Fibroblast of upper back skin (primary cell): ENCODE data around the gene KHSRP.

Experiments
- DNase-seq: peaks from one replicate; pipeline ENCODE4 v3.0.0-alpha.2; 2013

Gene KHSRP

GRCh38 chr19:6392221-6393073, 32.2 kb downstream of the KHSRP start:
- DNase-seq: no peak

- DNase-seq: no peak
Observed at GRCh38 chr19:6387372-6387771, 37.2 kb downstream of the KHSRP start.

GRCh38 chr19:6384381-6384780, 40.2 kb downstream of the KHSRP start:
- no peak for DNase-seq

DNA sequence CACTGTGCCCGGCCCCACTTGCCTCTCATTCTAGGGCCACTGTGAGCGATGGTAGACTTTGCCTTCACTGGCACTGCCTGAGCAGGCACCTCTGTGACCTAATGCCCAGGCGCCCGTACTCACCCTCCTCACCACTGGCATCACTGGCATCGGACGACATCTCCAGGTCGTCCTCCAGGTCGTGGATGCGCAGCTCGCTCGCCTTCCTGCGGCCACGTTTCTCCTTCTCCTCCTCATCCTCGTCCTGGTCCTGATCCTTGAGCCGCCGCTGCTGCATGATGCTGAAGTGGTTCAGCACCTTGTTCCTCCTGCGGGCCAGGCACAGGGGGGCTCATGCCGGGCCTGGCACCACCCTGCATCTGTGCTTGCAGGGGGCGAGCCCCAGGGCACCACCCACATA, 41.4 kb downstream of the KHSRP start:
- DNase-seq: no peak

GRCh38 chr19:6381030-6381750, 43.4 kb downstream of the KHSRP start:
- DNase-seq: no peak

DNA sequence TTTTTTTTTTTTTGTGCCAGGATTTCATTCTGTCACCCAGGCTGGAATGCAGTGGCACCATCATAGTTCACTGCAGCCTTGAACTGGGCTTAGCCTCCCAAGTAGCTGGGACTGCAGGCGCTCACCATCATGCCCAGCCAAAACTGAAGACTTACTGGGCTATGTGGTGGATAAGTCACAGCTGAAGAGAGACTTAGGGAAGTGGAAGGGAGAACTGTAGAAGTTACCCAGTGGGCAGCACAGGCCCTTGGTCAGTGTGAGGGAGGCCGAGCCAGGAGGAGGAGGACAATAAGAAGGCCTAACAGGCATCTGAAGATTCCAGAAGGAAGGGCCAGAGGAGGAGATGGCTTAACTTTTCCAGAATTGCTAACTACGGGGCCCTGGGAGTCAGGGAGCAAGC, 44.9 kb downstream of the KHSRP start:
- no peak for DNase-seq

GRCh38 chr19:6378486-6378885, 46.1 kb downstream of the KHSRP start:
- no peak for DNase-seq

DNA sequence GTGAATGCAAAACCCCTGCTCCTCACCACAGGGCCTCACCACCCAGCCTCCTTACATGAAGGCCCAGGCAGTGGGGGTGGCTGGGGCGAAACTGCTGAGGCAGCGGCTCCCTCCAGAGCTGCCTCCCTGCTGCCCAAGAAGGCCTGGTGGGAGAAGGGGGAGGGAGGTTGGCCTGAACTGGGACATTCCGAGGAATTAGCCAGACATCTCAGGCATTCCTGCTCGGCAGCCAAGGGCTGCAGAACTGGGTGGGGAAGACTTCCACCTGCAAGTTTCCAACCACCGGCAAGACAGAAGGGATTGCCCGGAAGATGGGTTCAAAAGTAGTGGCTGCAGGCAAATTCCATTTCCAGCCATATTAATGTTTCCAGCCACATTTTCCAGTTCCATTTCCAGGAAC, 46.6 kb downstream of the KHSRP start:
- DNase-seq: peak; percentile 83

DNA sequence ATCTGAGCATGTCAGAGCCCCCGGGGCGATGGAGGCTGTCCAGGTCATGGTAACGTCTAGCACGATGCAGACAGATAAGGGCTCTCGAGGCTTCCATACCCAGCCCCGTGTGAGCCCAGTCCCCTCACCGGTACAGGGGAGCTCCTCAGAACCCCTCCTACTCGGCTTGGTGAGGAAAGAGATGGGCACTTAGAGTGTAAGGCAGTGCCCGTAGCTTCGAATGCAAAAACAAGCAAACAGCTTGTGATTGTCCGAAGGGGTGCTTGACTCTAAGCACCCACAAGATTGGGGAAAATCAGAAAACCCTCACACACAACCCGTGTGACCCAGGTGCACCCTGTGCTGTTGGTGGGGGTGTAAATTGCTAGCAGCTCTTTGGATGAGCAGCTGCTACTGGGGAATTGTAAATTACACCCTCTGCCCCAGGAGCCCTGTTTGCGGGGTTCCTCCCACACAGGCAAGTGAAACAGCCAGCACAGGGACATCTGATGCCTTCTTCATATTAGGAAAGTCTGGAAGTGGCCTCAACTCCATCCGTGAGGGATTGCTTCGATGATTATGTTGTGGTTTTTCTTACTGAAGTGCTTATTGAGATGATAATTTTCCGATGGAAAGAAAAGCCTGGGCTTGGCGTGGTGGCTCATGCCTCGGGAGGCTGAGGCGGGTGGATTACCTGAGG, 48.0 kb downstream of the KHSRP start:
- no peak for DNase-seq

DNA sequence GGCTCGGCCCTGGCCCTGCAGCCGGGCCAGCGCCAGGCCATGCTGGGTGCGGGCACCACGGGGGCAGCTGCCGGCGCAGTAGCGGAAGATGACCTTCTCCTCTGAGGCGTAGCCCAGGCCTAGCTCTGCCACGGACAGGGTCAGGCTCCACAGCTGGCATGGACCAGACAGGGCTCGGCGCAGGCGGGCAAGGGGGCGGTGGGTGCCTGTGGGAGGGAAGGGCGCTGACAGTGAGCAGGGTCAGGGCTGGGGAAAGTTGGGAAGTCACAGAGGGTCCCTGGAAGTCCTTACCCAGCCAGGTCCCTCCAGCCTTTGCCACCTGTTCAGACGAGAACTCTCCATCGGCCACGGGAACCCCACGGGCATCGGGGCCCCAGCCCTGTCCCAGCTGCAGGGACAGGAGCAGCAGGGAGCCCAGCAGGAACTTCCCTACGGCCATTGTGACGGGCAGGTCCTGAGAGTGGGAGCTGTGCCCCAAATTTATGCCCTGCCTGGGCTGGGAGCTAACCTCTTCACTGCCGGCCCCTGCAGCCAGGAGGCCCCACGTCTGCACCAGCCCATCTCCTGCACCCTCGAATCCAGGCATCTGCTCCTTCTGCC, 49.1 kb downstream of the KHSRP start, which contains the start of gene PSPN:
PSPN (minus strand) TSS at position 523 of the 600 bp plus-strand sequence; CDS start at position 439, 84 bp downstream.
- no peak for DNase-seq

DNA sequence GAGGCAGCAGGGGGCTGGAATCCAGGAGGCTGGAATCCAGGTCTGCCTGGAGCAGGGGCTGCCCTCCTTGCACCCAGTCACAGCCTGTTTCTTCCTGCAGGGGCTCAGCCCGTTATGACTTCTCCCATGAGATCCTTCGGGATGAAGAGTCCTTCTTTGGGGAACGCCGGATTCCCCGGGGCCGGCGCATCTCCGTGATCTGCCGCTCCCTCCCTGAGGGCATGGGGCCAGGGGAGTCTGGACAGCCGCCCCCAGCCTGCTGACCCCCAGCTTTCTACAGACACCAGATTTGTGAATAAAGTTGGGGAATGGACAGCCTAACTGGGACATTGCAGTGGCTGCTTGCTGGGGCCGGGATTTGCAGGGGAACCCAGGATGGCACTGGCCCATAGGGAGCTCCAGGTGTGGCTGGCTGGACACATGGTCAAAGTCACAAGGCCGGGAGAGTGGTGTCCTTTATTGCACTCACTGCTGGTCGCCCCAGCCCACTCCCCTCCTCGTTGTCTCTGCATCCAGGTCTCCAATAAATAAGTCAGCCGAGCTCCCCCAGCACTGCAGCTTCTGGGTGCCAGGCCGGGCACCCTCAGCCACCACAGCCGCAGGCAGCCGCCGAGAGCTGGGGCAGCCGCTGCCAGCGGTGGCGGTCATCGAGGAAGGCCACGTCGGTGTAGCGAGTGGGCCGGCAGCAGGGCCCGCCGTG, 49.8 kb downstream of the KHSRP start:
- no peak for DNase-seq

DNA sequence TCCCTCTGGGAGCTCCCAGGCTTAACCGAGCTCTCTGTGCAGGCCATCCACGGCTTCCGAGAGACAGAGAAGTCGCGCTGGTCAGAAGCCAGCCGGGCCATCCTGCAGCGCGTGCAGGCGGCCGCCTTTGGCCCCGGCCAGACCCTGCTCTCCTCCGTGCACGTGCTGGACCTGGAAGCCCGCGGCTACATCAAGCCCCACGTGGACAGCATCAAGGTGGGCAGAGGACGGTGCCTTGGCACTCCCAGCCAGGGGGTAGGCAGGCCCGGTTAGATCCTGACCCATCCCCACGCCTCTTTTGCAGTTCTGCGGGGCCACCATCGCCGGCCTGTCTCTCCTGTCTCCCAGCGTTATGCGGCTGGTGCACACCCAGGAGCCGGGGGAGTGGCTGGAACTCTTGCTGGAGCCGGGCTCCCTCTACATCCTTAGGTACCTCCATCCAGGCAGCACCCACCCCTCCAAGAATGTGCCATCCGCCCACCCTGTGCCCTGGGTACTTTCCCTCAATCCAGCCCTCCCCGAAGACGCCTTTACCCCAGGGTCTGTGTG, 50.4 kb downstream of the KHSRP start:
- no peak for DNase-seq

- DNase-seq: no peak
Observed at GRCh38 chr19:6373813-6374108, 50.9 kb downstream of the KHSRP start.

DNA sequence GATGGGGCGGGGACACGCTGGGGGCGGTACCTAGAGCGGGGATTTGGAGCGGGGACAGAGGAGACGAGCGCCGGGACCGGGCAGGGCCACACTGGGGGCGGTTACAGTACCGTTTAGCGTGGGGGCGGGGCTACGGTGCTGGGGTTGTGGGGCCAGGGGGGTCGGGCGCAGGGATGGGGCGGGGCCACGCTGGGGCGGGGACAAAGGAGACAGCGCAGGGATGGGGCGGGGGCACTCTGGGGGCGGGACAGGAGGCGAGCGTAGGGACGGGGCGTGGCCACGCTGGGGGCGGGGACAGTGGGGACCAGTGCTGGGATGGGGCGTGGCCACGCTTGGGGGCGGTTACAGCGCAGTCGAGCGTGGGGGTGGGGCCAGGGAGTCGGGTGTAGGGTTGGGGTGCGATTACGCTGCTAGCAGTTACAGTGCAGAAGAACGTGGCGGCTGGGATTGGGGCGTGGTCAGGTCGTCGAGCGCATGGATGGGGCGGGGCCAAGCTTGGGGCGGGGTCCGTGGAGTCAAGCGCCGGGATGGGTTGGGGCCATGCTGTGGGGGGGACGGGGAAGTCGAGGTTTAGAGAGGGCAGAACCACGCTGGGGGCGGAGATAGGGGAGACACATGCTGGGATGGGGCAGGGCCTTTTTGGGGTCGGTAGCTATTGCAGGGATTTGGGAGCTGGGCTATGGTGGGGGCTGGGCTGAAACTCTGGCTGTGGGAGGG, 51.4 kb downstream of the KHSRP start:
- DNase-seq: peak; percentile 98

DNA sequence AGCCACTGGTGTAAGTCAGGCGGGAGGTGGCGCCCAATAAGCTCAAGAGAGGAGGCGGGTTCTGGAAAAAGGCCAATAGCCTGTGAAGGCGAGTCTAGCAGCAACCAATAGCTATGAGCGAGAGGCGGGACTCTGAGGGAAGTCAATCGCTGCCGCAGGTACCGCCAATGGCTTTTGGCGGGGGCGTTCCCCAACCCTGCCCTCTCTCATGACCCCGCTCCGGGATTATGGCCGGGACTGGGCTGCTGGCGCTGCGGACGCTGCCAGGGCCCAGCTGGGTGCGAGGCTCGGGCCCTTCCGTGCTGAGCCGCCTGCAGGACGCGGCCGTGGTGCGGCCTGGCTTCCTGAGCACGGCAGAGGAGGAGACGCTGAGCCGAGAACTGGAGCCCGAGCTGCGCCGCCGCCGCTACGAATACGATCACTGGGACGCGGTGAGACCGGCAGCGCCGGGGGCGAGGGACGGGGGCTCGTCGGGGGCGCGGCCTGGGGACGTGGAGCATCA, 52.0 kb downstream of the KHSRP start, which contains the start of gene ALKBH7:
ALKBH7 (plus strand) TSS at position 201 of the 502 bp plus-strand sequence; CDS start at position 228, 27 bp downstream.
- DNase-seq: peak; percentile 100

GRCh38 chr19:6364353-6364752, 60.3 kb downstream of the KHSRP start:
- no peak for DNase-seq
